Upper lobe of right lung (tissue), 1 donor: ENCODE results near the gene PDHX. TPM values are rescaled to one million over a fixed set of nuclear protein-coding genes. Genes with fewer than 3 reads are reported as not detected.

Experiments
- ATAC-seq: fragments of 200-7000 bp; cut with Tn5 transposase; one replicate; pipeline ENCODE4 v1.9.1; 2020; ENCODE audit warnings: mild to moderate bottlenecking, moderate library complexity
- DNase-seq: peaks from one replicate; pipeline ENCODE4 v3.0.0-alpha.2; 2020
- H3K27ac ChIP-seq: fragments of 200-600 bp; one replicate; pipeline ENCODE4 v1.8.0; 2022
- H3K27me3 ChIP-seq: fragments of 200-600 bp; one replicate; pipeline ENCODE4 v1.8.0; 2022; ENCODE audit warnings: mild to moderate bottlenecking
- H3K36me3 ChIP-seq: fragments of 200-600 bp; one replicate; pipeline ENCODE4 v1.8.0; 2022
- H3K4me1 ChIP-seq: fragments of 200-600 bp; one replicate; pipeline ENCODE4 v1.8.0; 2022
- H3K4me3 ChIP-seq: fragments of 200-600 bp; one replicate; pipeline ENCODE4 v1.8.0; 2022; ENCODE audit warnings: mild to moderate bottlenecking
- H3K9me3 ChIP-seq: fragments of 200-600 bp; one replicate; pipeline ENCODE4 v1.8.0; 2022
- intact Hi-C: fragments of 100-400 bp; cut with DNase I; formaldehyde crosslinking; loops from one replicate; pipeline ENCODE4 v1.11.0; 2022
- total RNA-seq: library from RNA; stranded (reverse); fragmentation: NEBNext Ultra II Directional; extraction: Animal tissue kit (Norgen Biotek cat#: 25700); gene quantifications from one replicate; pipeline ENCODE4 v1.2.1, GENCODE V29; 2021
- TF ChIP-seq, protein P1 (sequence below): fragments of 200-600 bp; IDR thresholded peaks from one replicate; pipeline ENCODE4 v1.8.0; 2022; ENCODE audit warnings: antibody characterized with exemption
- donor health status: DM: no; HTN: yes; CAD: no; lungs with severe emphysema.

PDHX gene
- total RNA-seq, 1 donor from 2014 or later: 40.8 TPM

DNA sequence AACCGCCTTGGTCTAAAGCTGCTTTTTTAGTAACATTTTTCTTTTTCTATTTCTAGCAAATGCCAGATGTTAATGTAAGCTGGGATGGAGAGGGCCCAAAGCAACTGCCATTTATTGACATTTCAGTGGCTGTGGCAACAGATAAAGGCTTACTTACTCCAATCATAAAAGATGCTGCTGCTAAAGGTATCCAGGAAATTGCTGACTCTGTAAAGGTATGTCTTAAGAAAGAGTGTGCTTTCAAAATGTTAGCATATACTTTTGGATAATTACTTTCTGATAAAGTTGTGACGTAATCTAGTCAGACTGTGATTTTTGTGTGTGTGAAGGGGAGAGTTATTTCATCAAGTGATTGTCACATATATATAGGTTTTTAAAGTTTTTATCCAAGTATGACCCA, 68.1 kb downstream of the PDHX start:
- intact Hi-C loops: no loop called here
- H3K4me3 ChIP-seq: no peak overlapping the region
- H3K27ac ChIP-seq: no peak overlapping the region
- peaks cover 41% of the 10 kb centered on the region for H3K36me3 ChIP-seq
- H3K9me3 ChIP-seq: no peaks in the 10 kb centered on the region
- peaks cover 8% of the 10 kb centered on the region for H3K4me1 ChIP-seq
- ATAC-seq (no peak), DNase-seq (no peak)
- TF ChIP-seq, protein P1, sequence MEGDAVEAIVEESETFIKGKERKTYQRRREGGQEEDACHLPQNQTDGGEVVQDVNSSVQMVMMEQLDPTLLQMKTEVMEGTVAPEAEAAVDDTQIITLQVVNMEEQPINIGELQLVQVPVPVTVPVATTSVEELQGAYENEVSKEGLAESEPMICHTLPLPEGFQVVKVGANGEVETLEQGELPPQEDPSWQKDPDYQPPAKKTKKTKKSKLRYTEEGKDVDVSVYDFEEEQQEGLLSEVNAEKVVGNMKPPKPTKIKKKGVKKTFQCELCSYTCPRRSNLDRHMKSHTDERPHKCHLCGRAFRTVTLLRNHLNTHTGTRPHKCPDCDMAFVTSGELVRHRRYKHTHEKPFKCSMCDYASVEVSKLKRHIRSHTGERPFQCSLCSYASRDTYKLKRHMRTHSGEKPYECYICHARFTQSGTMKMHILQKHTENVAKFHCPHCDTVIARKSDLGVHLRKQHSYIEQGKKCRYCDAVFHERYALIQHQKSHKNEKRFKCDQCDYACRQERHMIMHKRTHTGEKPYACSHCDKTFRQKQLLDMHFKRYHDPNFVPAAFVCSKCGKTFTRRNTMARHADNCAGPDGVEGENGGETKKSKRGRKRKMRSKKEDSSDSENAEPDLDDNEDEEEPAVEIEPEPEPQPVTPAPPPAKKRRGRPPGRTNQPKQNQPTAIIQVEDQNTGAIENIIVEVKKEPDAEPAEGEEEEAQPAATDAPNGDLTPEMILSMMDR: no peak
- H3K27me3 ChIP-seq: no peaks in the 10 kb centered on the region

DNA sequence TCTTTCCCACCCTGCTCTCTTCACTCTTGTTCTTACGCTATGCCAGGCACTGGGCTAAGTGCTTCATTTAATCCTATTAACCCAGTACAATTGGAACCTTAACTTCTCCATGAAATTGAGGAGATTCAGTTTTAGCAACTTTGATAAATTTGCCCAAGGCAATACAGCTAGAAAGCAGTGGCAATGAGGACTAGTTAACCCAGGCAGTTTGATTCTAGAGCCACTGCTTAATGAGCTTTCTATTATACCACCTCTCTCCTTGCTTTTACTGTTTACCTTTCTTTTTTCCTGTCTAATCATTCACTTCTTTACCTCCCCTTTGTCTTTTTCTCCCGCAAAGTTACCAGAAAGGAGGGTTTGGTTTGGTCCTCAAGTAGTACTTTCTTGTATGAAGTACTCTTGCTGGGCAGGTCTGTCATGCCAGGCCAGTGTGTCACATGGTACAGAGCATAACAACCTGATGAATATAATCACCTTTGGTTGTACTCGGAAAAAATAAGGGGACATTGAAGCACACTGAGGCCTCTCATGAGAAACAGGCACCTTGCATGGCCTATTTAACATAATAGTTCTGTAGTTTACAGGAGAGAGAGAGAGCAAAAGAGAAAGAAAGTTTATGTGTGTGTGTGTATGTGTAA, 70.6 kb downstream of the PDHX start:
- intact Hi-C loops: no loop called here
- H3K27ac ChIP-seq: peak overlapping the region; percentile 43

DNA sequence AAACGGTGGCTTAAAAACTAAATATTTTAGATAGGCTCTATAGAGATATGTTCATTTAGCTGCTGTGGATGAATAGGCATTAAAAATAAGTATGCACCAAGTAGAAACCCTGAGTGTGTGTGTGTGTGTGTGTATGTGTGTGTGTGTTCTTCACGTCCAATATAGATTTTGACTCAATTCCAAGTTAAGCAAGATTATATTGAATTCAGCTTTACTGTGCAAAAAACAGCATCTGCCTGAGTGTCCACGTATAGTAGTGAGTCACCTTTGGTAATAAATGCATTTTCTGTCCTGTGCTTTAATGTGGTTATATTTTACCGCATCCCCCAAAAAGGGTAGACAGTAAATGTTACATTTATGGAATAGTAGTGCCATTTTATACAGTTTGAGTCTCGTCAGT, 71.2 kb downstream of the PDHX start:
- TF ChIP-seq, protein P1: no peak
- no peaks in the 10 kb centered on the region for H3K9me3 ChIP-seq
- H3K27me3 ChIP-seq: no peaks in the 10 kb centered on the region
- DNase-seq (no peak), ATAC-seq (no peak)
- peaks cover 8% of the 10 kb centered on the region for H3K4me1 ChIP-seq
- intact Hi-C loops: no loop called here
- no peak overlapping the region for H3K27ac ChIP-seq
- peaks cover 50% of the 10 kb centered on the region for H3K36me3 ChIP-seq
- H3K4me3 ChIP-seq: no peak overlapping the region

More for the DNA sequence above, 70.6 kb downstream of the PDHX start:
- no peaks in the 10 kb centered on the region for H3K9me3 ChIP-seq
- ATAC-seq (peak; percentile 89), DNase-seq (no peak)
- peaks cover 46% of the 10 kb centered on the region for H3K36me3 ChIP-seq
- TF ChIP-seq, protein P1: no peak
- no peaks in the 10 kb centered on the region for H3K27me3 ChIP-seq
- H3K4me3 ChIP-seq: no peak overlapping the region
- peaks cover 8% of the 10 kb centered on the region for H3K4me1 ChIP-seq

DNA sequence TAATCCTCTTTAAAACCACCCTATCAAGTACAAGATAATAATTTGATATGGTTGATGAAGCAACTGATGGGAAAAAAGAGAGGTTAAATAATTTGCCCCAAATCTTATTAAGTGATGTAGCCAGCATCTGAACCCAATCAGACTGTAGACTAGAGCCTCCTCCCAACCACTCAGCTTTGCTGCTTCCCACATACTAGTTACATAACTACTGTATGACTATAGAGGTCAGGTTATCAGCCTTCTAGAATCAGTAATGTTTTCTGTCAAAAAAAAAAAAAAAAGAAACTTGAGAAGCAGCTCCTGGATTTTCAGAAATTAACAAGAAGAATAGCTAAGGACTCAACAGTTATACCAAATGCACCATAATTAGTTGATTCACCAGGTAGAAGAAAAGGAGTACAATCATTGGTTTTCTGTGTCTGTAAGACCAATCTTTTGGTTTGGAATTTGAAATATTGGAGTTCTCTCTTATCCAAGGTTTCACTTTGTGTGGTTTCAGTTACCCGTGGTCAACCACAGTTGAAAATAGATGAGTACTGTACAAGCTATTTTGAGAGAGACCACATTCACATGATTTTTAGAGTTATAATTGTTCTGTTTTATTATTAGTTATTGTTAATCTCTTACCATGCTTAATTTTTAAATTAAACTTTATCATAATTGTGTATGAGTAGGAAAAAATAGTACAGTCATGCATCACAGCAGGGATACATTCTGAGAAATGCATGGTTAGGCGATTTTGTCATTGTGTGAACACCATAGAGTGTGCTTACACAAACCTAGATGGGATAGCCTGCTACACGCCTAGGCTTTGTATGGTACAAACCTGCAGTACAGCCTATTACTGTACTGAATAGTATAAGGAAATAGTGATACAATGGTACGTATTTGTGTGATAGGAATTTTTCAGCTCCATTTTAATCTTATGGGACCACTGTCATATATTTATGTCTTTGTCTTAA, 72.2 kb downstream of the PDHX start:
- Histone ChIP-seq H3K36me3 (peaks cover 55% of the 10 kb centered on the region), H3K4me3 (no peak overlapping the region), H3K27me3 (no peaks in the 10 kb centered on the region), H3K9me3 (no peaks in the 10 kb centered on the region), H3K27ac (no peak overlapping the region), H3K4me1 (peaks cover 8% of the 10 kb centered on the region)
- DNase-seq (no peak), ATAC-seq (no peak)
- intact Hi-C loops: no loop called here
- TF ChIP-seq, protein P1: no peak

DNA sequence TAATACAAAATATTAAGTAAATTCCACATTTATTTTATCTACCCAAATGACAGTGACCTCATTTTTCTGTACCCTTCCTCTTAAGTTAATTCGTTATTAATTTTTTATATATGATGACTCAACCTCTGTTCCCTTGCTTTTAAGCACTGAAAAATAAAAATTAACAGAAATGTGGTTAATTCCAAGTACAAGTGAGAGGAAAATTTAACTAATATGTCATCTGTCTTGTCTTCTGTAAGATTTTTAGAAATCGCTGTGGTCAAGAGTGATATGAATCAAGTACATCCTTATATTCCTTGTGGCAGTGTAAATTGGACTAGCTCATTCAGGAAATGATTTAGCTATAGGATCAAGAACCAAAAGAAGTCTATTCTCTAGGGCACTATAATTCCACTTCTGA, 74.5 kb downstream of the PDHX start:
- DNase-seq (no peak), ATAC-seq (no peak)
- Histone ChIP-seq H3K9me3 (no peaks in the 10 kb centered on the region), H3K4me3 (no peak overlapping the region), H3K36me3 (peaks cover 35% of the 10 kb centered on the region), H3K4me1 (peaks cover 8% of the 10 kb centered on the region), H3K27me3 (no peaks in the 10 kb centered on the region), H3K27ac (no peak overlapping the region)
- TF ChIP-seq, protein P1: no peak
- intact Hi-C loops: no loop called here
